ENCODE results near the gene EPS8L2. TPM values are rescaled to one million over a fixed set of nuclear protein-coding genes. Genes with fewer than 3 reads are reported as not detected.

EPS8L2 gene
- total and polyA plus RNA-seq, 2 of the 13 experiments (the other 11 are each of a cell fraction or from before 2014, with no cell fraction given): 89.3 to 416 TPM

DNA sequence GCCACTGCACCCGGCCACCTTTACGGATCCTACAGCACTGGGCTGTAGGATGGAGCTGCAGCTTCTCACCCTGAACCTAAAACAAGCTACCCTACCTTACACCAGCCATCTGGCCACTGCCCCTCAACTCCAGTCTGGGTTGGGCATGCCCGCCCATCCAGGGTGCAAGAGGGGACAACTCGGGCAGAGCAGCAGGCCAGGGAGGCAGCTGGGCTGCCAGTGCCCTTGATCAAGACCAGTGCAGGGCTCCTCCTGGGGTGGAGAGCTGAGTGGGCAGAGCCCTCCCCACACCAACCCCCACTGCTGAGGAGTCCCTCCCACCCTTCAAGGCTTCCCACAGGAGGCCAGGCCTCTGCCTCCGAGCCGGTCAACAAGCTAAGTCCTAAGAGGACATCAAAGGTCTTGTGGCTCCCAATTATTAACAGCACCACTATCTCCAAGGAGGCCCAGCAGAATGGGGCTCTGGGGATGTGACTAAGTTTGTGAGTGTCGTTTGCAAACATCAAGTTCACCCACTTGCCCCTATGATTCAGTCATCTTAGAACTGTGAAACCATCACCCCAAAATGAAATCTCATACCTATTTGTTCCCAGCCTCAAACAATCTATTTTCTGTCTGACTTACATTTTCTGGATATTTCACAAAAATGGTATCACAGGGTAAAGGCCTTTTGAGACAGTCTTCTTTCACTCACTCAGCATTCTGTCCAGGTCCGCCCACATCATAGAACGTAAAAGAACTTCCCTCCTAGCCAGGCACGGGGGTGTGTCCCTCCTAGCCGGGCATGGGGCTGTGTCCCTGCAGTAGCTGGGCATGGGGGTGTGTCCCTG, 60.3 kb downstream of the EPS8L2 start (continued):
- 0 out of 4 replicates have a peak, but pooled peaks of 1 of the 2 experiments have one; percentile 39 for TF ChIP-seq POLR2A (IDR thresholded peaks at IDR 0.05; ENCODE audit: insufficient read depth in 1 of 2, low read depth in 2 of 2, low read length in 2 of 2)
- TF ChIP-seq TOE1 (CRISPR knock-in tag; IDR thresholded peaks at IDR 0.05): no peak
- TF ChIP-seq, protein P1, sequence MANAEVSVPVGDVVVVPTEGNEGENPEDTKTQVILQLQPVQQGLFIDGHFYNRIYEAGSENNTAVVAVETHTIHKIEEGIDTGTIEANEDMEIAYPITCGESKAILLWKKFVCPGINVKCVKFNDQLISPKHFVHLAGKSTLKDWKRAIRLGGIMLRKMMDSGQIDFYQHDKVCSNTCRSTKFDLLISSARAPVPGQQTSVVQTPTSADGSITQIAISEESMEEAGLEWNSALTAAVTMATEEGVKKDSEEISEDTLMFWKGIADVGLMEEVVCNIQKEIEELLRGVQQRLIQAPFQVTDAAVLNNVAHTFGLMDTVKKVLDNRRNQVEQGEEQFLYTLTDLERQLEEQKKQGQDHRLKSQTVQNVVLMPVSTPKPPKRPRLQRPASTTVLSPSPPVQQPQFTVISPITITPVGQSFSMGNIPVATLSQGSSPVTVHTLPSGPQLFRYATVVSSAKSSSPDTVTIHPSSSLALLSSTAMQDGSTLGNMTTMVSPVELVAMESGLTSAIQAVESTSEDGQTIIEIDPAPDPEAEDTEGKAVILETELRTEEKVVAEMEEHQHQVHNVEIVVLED (CRISPR knock-in tag; IDR thresholded peaks at IDR 0.05; ENCODE audit: borderline replicate concordance): no peak
- peak; percentile 18 for TF ChIP-seq POLR2G (IDR thresholded peaks at IDR 0.05; ENCODE audit: low read depth, low read length)
- TF ChIP-seq FOXM1 (CRISPR knock-in tag; IDR thresholded peaks at IDR 0.05): no peak
- no peak for TF ChIP-seq XRCC5 (optimal IDR thresholded peaks at IDR 0.05; ENCODE audit: low read length)
- no peak for TF ChIP-seq NBN (conservative IDR thresholded peaks at IDR 0.05)
- TF ChIP-seq, protein P2, sequence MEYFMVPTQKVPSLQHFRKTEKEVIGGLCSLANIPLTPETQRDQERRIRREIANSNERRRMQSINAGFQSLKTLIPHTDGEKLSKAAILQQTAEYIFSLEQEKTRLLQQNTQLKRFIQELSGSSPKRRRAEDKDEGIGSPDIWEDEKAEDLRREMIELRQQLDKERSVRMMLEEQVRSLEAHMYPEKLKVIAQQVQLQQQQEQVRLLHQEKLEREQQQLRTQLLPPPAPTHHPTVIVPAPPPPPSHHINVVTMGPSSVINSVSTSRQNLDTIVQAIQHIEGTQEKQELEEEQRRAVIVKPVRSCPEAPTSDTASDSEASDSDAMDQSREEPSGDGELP (IDR thresholded peaks at IDR 0.05; ENCODE audit: borderline replicate concordance, low read depth): no peak
- TF ChIP-seq NFRKB (IDR thresholded peaks at IDR 0.05): no peak
- peak; percentile 87 for TF ChIP-seq AGO2 (optimal IDR thresholded peaks at IDR 0.05; ENCODE audit: low read depth, low read length)
- TF ChIP-seq ZNF652 (CRISPR knock-in tag; IDR thresholded peaks at IDR 0.05; ENCODE audit: borderline replicate concordance, low read depth): no peak
- TF ChIP-seq STAT5B (CRISPR knock-in tag; IDR thresholded peaks at IDR 0.05): no peak
- TF ChIP-seq AKAP8 (CRISPR knock-in tag; IDR thresholded peaks at IDR 0.05): no peak
- peak; percentile 13 for TF ChIP-seq RBM22 (optimal IDR thresholded peaks at IDR 0.05; ENCODE audit: low read length)
- no peak for TF ChIP-seq ATRX (CRISPR knock-in tag; IDR thresholded peaks at IDR 0.05; ENCODE audit: borderline replicate concordance)

Measured in HepG2 (cell line).